WI38 (cell line): ENCODE results near the gene CNDP2.

Experiments used
- H3K4me3 ChIP-seq: 2 replicates; pipeline ENCODE4 v1.5.1; 2011; ENCODE audit warnings: low read depth, mild to moderate bottlenecking, control low read depth, low read length
- TF ChIP-seq, protein P1 (sequence below): IDR thresholded peaks from 2 replicates; pipeline ENCODE4 v1.5.1; 2012; ENCODE audit warnings: low read depth, mild to moderate bottlenecking, control low read depth, low read length

The CNDP2 gene

DNA sequence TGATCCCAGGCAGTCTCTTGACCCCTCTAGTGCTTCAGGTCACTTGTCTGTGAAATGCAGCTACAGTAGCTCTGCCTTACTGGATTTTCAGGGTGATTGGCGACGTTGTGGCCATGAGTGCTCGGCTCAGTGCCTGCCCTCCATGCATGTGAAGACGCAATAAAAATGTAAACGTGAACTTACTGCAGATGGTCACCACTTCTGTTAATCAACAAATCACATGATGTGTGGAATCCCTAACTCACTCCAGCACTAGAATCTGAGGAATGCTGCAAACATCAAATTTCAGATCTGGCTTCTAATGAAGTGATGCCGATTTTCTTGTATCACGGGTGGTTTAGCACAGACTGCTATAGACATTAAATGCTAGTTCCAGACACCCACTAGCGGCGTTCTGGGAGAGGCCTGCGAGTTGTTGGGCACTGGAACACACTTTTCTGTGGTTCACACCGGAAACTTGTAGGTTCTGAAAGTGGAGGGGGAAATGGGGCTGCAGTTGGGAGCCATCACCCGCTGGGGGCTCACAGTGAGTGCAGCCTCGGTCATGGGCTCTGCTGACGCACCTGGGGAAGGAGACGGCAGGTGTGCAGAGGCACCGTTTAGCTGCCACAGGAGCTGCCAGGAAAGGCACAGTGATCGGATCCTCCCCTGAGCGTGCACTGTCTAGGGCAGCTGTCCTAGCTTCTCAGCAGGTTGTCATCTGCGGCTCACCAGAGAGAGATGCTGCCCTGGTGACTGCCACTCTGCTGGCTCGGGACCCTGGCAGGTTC is 44.7 kb downstream of the CNDP2 start:
- no peak overlapping the region for H3K4me3 ChIP-seq
- TF ChIP-seq, protein P1, sequence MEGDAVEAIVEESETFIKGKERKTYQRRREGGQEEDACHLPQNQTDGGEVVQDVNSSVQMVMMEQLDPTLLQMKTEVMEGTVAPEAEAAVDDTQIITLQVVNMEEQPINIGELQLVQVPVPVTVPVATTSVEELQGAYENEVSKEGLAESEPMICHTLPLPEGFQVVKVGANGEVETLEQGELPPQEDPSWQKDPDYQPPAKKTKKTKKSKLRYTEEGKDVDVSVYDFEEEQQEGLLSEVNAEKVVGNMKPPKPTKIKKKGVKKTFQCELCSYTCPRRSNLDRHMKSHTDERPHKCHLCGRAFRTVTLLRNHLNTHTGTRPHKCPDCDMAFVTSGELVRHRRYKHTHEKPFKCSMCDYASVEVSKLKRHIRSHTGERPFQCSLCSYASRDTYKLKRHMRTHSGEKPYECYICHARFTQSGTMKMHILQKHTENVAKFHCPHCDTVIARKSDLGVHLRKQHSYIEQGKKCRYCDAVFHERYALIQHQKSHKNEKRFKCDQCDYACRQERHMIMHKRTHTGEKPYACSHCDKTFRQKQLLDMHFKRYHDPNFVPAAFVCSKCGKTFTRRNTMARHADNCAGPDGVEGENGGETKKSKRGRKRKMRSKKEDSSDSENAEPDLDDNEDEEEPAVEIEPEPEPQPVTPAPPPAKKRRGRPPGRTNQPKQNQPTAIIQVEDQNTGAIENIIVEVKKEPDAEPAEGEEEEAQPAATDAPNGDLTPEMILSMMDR = no peak

- H3K4me3 ChIP-seq = no peak overlapping the region
- TF ChIP-seq, protein P1 = no peak
Observed at GRCh38 chr18:74541703-74542555, 45.8 kb downstream of the CNDP2 start.

DNA sequence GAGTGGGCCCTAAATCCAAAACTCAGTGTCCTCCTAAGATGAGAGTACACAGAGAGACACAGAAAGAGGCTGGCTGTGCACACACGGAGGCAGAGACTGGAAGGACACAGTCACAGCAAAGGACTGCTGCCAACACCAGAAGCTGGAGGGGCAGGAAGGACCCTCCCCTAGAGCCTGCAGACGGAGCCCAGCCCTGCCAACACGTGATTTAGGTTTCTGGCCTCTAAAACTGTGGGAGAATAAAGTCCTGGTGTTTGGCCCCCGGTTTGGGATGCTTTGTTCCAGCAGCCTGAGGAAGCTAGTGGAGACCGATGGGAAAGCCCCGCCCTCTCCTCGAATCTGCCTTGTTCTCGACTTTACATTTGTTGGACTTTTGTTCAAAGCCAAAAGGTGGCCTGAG is 48.7 kb downstream of the CNDP2 start:
- H3K4me3 ChIP-seq = no peak overlapping the region
- TF ChIP-seq, protein P1 = no peak

GRCh38 chr18:74546007-74546406 is 49.8 kb downstream of the CNDP2 start:
- TF ChIP-seq, protein P1 = no peak
- no peak overlapping the region for H3K4me3 ChIP-seq

DNA sequence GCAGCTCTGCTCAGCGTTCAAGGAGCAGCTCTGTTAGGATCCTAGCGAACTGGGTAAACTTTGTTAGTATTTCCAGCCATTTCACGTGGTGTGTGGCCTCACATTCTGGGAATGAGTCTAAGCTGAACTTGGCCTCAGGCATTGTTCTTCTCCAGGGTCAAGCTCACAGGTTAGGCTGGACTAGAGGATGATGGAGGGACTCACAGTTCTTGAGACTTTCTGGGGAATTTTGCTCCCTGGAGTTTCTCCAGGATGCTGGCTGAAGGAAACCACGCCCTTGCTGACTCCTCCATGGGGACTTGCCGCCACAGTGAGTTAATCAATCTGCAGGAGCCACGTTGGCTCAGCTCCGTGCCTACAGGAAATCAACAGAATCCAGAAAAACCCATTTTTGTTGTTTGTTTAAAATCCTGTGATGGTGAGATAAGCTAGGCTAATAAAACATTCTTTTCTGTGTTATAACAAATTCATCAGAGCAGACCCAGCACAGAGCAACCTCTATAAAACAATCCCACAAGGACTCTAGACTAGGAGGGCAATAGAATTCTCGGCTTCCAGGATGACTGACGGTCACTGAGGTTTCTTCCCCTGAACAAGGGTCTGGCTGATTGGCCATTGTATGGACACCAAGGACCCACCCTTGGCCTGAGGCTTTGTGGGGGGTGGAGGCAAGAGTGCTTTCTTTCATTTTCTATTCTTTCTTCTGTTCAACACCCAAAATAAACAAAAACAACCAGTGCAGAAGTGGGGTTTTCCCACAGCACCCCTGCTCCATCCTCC is 50.8 kb downstream of the CNDP2 start:
- no peak overlapping the region for H3K4me3 ChIP-seq
- TF ChIP-seq, protein P1 = no peak

GRCh38 chr18:74547860-74548259 is 51.7 kb downstream of the CNDP2 start:
- TF ChIP-seq, protein P1 = no peak
- H3K4me3 ChIP-seq = no peak overlapping the region
